ENCODE results near the gene PLCXD3.

PLCXD3 gene

GRCh38 chr5:41364346-41364745 lies 146.1 kb downstream of the PLCXD3 start:
- Mint-ChIP-seq H3K4me3 (no peak overlapping the region), H3K4me1 (no peaks in the 10 kb centered on the region), H3K9me3 (no peaks in the 10 kb centered on the region), H3K27ac (no peak overlapping the region), H3K27me3 (no peaks in the 10 kb centered on the region)
- ATAC-seq = no peak
- no peak for DNase-seq

- DNase-seq = no peak
- H3K4me3 Mint-ChIP-seq = no peak overlapping the region
- no peaks in the 10 kb centered on the region for H3K27me3 Mint-ChIP-seq
- no peak for ATAC-seq
- no peak overlapping the region for H3K27ac Mint-ChIP-seq
- H3K4me1 Mint-ChIP-seq = no peaks in the 10 kb centered on the region
- H3K9me3 Mint-ChIP-seq = no peaks in the 10 kb centered on the region
These were observed 146.9 kb downstream of the PLCXD3 start for GRCh38 chr5:41363343-41363986.

GRCh38 chr5:41356786-41357185 lies 153.6 kb downstream of the PLCXD3 start:
- H3K4me3 Mint-ChIP-seq = no peak overlapping the region
- no peak for ATAC-seq
- H3K4me1 Mint-ChIP-seq = no peaks in the 10 kb centered on the region
- peaks cover 0 to 14% of the 10 kb centered on the region in 2 donors for H3K9me3 Mint-ChIP-seq
- no peaks in the 10 kb centered on the region for H3K27me3 Mint-ChIP-seq
- DNase-seq = no peak
- H3K27ac Mint-ChIP-seq = no peak overlapping the region

GRCh38 chr5:41349846-41350245 lies 160.6 kb downstream of the PLCXD3 start:
- H3K27me3 Mint-ChIP-seq = no peaks in the 10 kb centered on the region

GRCh38 chr5:41347569-41347968 lies 162.8 kb downstream of the PLCXD3 start:
- Mint-ChIP-seq H3K4me3 (no peak overlapping the region), H3K27me3 (no peaks in the 10 kb centered on the region), H3K4me1 (no peaks in the 10 kb centered on the region), H3K9me3 (no peaks in the 10 kb centered on the region), H3K27ac (no peak overlapping the region)
- ATAC-seq (no peak), DNase-seq (no peak)

More at GRCh38 chr5:41349846-41350245, 160.6 kb downstream of the PLCXD3 start:
- H3K9me3 Mint-ChIP-seq = peaks cover 0 to 9% of the 10 kb centered on the region in 2 donors
- H3K4me1 Mint-ChIP-seq = no peaks in the 10 kb centered on the region
- ATAC-seq = no peak
- H3K27ac Mint-ChIP-seq = no peak overlapping the region
- DNase-seq = no peak
- no peak overlapping the region for H3K4me3 Mint-ChIP-seq

GRCh38 chr5:41346609-41347008 lies 163.8 kb downstream of the PLCXD3 start:
- Mint-ChIP-seq H3K4me3 (no peak overlapping the region), H3K4me1 (no peaks in the 10 kb centered on the region), H3K27me3 (no peaks in the 10 kb centered on the region), H3K27ac (no peak overlapping the region), H3K9me3 (no peaks in the 10 kb centered on the region)
- ATAC-seq = no peak
- no peak for DNase-seq

- ATAC-seq (no peak), DNase-seq (no peak)
- H3K4me1 Mint-ChIP-seq = no peaks in the 10 kb centered on the region
- no peaks in the 10 kb centered on the region for H3K9me3 Mint-ChIP-seq
- no peak overlapping the region for H3K4me3 Mint-ChIP-seq
- no peaks in the 10 kb centered on the region for H3K27me3 Mint-ChIP-seq
- no peak overlapping the region for H3K27ac Mint-ChIP-seq
These were observed 165.1 kb downstream of the PLCXD3 start for GRCh38 chr5:41345295-41345694.

GRCh38 chr5:41339339-41339738 lies 171.1 kb downstream of the PLCXD3 start:
- Mint-ChIP-seq H3K4me1 (no peaks in the 10 kb centered on the region), H3K4me3 (no peak overlapping the region), H3K9me3 (no peaks in the 10 kb centered on the region), H3K27ac (no peak overlapping the region), H3K27me3 (no peaks in the 10 kb centered on the region)
- ATAC-seq = no peak
- no peak for DNase-seq

GRCh38 chr5:41338136-41338675 lies 172.2 kb downstream of the PLCXD3 start:
- ATAC-seq (no peak), DNase-seq (no peak)
- no peaks in the 10 kb centered on the region for H3K9me3 Mint-ChIP-seq
- H3K4me3 Mint-ChIP-seq = no peak overlapping the region
- no peaks in the 10 kb centered on the region for H3K27me3 Mint-ChIP-seq
- no peaks in the 10 kb centered on the region for H3K4me1 Mint-ChIP-seq
- no peak overlapping the region for H3K27ac Mint-ChIP-seq

- Mint-ChIP-seq H3K9me3 (no peaks in the 10 kb centered on the region), H3K4me1 (no peaks in the 10 kb centered on the region), H3K27ac (no peak overlapping the region), H3K4me3 (no peak overlapping the region), H3K27me3 (no peaks in the 10 kb centered on the region)
- ATAC-seq (no peak), DNase-seq (no peak)
These were observed 172.7 kb downstream of the PLCXD3 start for GRCh38 chr5:41337724-41338123.

GRCh38 chr5:41337216-41337615 lies 173.2 kb downstream of the PLCXD3 start:
- no peak for DNase-seq
- ATAC-seq = no peak
- no peaks in the 10 kb centered on the region for H3K27me3 Mint-ChIP-seq
- no peaks in the 10 kb centered on the region for H3K9me3 Mint-ChIP-seq
- H3K4me3 Mint-ChIP-seq = no peak overlapping the region
- no peak overlapping the region for H3K27ac Mint-ChIP-seq
- no peaks in the 10 kb centered on the region for H3K4me1 Mint-ChIP-seq

GRCh38 chr5:41336471-41336870 lies 173.9 kb downstream of the PLCXD3 start:
- DNase-seq = no peak
- no peak overlapping the region for H3K4me3 Mint-ChIP-seq
- H3K4me1 Mint-ChIP-seq = no peaks in the 10 kb centered on the region
- H3K27ac Mint-ChIP-seq = no peak overlapping the region
- ATAC-seq = no peak
- no peaks in the 10 kb centered on the region for H3K9me3 Mint-ChIP-seq
- H3K27me3 Mint-ChIP-seq = no peaks in the 10 kb centered on the region

- no peak for DNase-seq
- no peaks in the 10 kb centered on the region for H3K4me1 Mint-ChIP-seq
- no peaks in the 10 kb centered on the region for H3K9me3 Mint-ChIP-seq
- H3K27ac Mint-ChIP-seq = no peak overlapping the region
- no peak overlapping the region for H3K4me3 Mint-ChIP-seq
- ATAC-seq = no peak
- no peaks in the 10 kb centered on the region for H3K27me3 Mint-ChIP-seq
These were observed 174.7 kb downstream of the PLCXD3 start for GRCh38 chr5:41335596-41336181.

GRCh38 chr5:41334758-41335157 lies 175.6 kb downstream of the PLCXD3 start:
- H3K9me3 Mint-ChIP-seq = peaks cover 0 to 5% of the 10 kb centered on the region in 2 donors
- ATAC-seq (no peak), DNase-seq (no peak)
- no peaks in the 10 kb centered on the region for H3K4me1 Mint-ChIP-seq
- H3K4me3 Mint-ChIP-seq = no peak overlapping the region
- no peak overlapping the region for H3K27ac Mint-ChIP-seq
- no peaks in the 10 kb centered on the region for H3K27me3 Mint-ChIP-seq

GRCh38 chr5:41334221-41334620 lies 176.2 kb downstream of the PLCXD3 start:
- no peaks in the 10 kb centered on the region for H3K27me3 Mint-ChIP-seq
- ATAC-seq = no peak
- no peak overlapping the region for H3K27ac Mint-ChIP-seq
- H3K4me1 Mint-ChIP-seq = no peaks in the 10 kb centered on the region
- H3K4me3 Mint-ChIP-seq = no peak overlapping the region
- DNase-seq = no peak
- H3K9me3 Mint-ChIP-seq = peaks cover 0 to 5% of the 10 kb centered on the region in 2 donors

GRCh38 chr5:41325074-41325473 lies 185.3 kb downstream of the PLCXD3 start:
- Mint-ChIP-seq H3K4me3 (no peak overlapping the region), H3K4me1 (no peaks in the 10 kb centered on the region), H3K27me3 (no peaks in the 10 kb centered on the region), H3K9me3 (peaks cover 0 to 15% of the 10 kb centered on the region in 2 donors), H3K27ac (no peak overlapping the region)
- DNase-seq = no peak
- no peak for ATAC-seq
